Stomach (tissue), 9 donors: ENCODE results near the gene TANGO2. TPM values are rescaled to one million over a fixed set of nuclear protein-coding genes. Genes with fewer than 3 reads are reported as not detected.

Experiments
- DNase-seq, 2 donors: peaks; one replicate each; pipeline versions ENCODE4 v3.0.0 to v3.0.0-alpha.2; 2013 to 2019
- H3K27ac ChIP-seq, 5 donors: fragments of 200-600 bp in 4 of 5; sonication (generic) in 4 of 5; one replicate each; pipeline ENCODE4 v1.5.1; 2013 to 2019; ENCODE audit warnings: mild to moderate bottlenecking in 1 of 5, moderate library complexity in 1 of 5
- H3K27me3 ChIP-seq, 3 donors: fragments of 200-600 bp; sonication (generic); one replicate each; pipeline ENCODE4 v1.5.1; 2017 to 2019; ENCODE audit warnings: mixed run types in 1 of 3
- H3K36me3 ChIP-seq, 4 donors: fragments of 200-600 bp; sonication (generic); 1 replicate in 3 of 4; 2 replicates in 1 of 4; pipeline ENCODE4 v1.5.1; 2016 to 2019
- H3K4me1 ChIP-seq, 4 donors: fragments of 200-600 bp; sonication (generic); one replicate each; pipeline ENCODE4 v1.5.1; 2016 to 2019
- H3K4me3 ChIP-seq, 4 donors: fragments of 200-600 bp; sonication (generic) in 3 of 4; one replicate each; pipeline ENCODE4 v1.5.1; 2016 to 2019; ENCODE audit warnings: mild to moderate bottlenecking in 1 of 4
- H3K9me3 ChIP-seq, 4 donors: fragments of 200-600 bp; sonication (generic); one replicate each; pipeline ENCODE4 v1.5.1; 2016 to 2019
- CTCF ChIP-seq, 7 experiments: fragments of 450-650 bp in 4 of 7; fragments of 200-600 bp in 3 of 7; sonication (generic) in 3 of 7; IDR thresholded peaks; one replicate each; pipeline ENCODE4 v1.5.1; 2016 to 2019; ENCODE audit warnings: antibody characterized with exemption in 7 of 7, control low read depth in 2 of 7, mild to moderate bottlenecking in 1 of 7
- EP300 ChIP-seq: sonication (generic); formaldehyde crosslinking; IDR thresholded peaks from one replicate; pipeline ENCODE4 v1.6.1; 2017; ENCODE audit warnings: antibody characterized with exemption
- POLR2A ChIP-seq, 4 donors: fragments of 450-650 bp; IDR thresholded peaks; one replicate each; pipeline ENCODE4 v1.6.1; 2016; ENCODE audit warnings: antibody characterized with exemption in 4 of 4, control low read depth in 2 of 4, mild to moderate bottlenecking in 1 of 4, moderate library complexity in 1 of 4
- POLR2AphosphoS5 ChIP-seq, 3 donors: sonication (generic); formaldehyde crosslinking; IDR thresholded peaks; one replicate each; pipeline ENCODE4 v1.6.1; 2016; ENCODE audit warnings: antibody characterized with exemption in 3 of 3
- WGBS, 5 donors: extraction: QIAGEN DNeasy Blood & Tissue Kit in 3 of 5; methylation state at CpG; one replicate each; pipeline versions ENCODE4 v1.1.5 to v1.1.7; 2013 to 2018; 5-methylcytosine and 5-hydroxymethylcytosine counted together
- intact Hi-C: fragments of 100-400 bp; cut with DNase I; formaldehyde crosslinking; loops from one replicate; pipeline ENCODE4 v1.15.1; 2023; ENCODE audit warnings: low total_unique reads
- polyA plus RNA-seq, 3 donors: library from polyadenylated mRNA; stranded (reverse); fragments of 200-250 nt; gene quantifications; one replicate each; pipeline ENCODE4 v1.2.3, GENCODE V29; 2013
- total RNA-seq, 5 donors: library from RNA; depleted of rRNA; stranded (reverse); fragments of >200 nt; gene quantifications; one replicate each; pipeline versions ENCODE4 v1.1.0 to v1.2.3, GENCODE V29; 2014 to 2016
- donor health status: healthy with polysubstance abuse.
- donor health status: Bipolar disorder and iron deficiency.
- donor health status: healthy.

The TANGO2 gene
- total and polyA plus RNA-seq, 8 donors, result 13.8 to 38.8 (median 26.6) TPM

- Histone ChIP-seq H3K9me3 (no peaks in the 10 kb centered on the region), H3K4me1 (peaks cover 6 to 51% (median 37%) of the 10 kb centered on the region in 4 donors), H3K27ac (no peak overlapping the region), H3K36me3 (peaks cover 0 to 62% (median 41%) of the 10 kb centered on the region in 4 donors), H3K4me3 (no peak overlapping the region), H3K27me3 (no peaks in the 10 kb centered on the region)
- intact Hi-C loops, result no loop called here
- WGBS, 5 donors, result 90 to 97% (median 95%) methylated on average over 36 to 50 of the region's 50 CpGs
- no peak for TF ChIP-seq POLR2AphosphoS5 (IDR thresholded peaks at IDR 0.05)
- TF ChIP-seq POLR2A (IDR thresholded peaks at IDR 0.05), result no peak
- no peak for DNase-seq
These were observed 48.0 kb upstream of the TANGO2 start for GRCh38 chr22:19972652-19973550.

- WGBS, 5 donors, result 91 to 96% (median 96%) methylated on average over 43 to 46 of the region's 46 CpGs
- TF ChIP-seq CTCF (IDR thresholded peaks at IDR 0.05) (no peak), POLR2A (IDR thresholded peaks at IDR 0.05) (no peak)
- Histone ChIP-seq H3K27ac (no peak overlapping the region), H3K27me3 (no peaks in the 10 kb centered on the region), H3K4me3 (no peak overlapping the region), H3K36me3 (peaks cover 0 to 62% (median 40%) of the 10 kb centered on the region in 4 donors), H3K9me3 (no peaks in the 10 kb centered on the region), H3K4me1 (peaks cover 6 to 43% (median 33%) of the 10 kb centered on the region in 4 donors)
- intact Hi-C loops, result no loop called here
- no peak for DNase-seq
These were observed 47.2 kb upstream of the TANGO2 start for GRCh38 chr22:19973551-19974267.

- Histone ChIP-seq H3K9me3 (no peaks in the 10 kb centered on the region), H3K36me3 (peaks cover 0 to 62% (median 40%) of the 10 kb centered on the region in 4 donors), H3K27me3 (no peaks in the 10 kb centered on the region), H3K4me1 (peaks cover 6 to 37% (median 26%) of the 10 kb centered on the region in 4 donors), H3K4me3 (no peak overlapping the region), H3K27ac (no peak overlapping the region)
- intact Hi-C loops, result no loop called here
- 52 to 89% (median 56%) methylated on average over 5 to 11 of the region's 11 CpGs for WGBS, 5 donors
- no peak for TF ChIP-seq POLR2AphosphoS5 (IDR thresholded peaks at IDR 0.05)
- no peak for TF ChIP-seq EP300
- TF ChIP-seq POLR2A (IDR thresholded peaks at IDR 0.05), result no peak
- no peak for TF ChIP-seq CTCF (IDR thresholded peaks at IDR 0.05)
- DNase-seq, result peak; percentile 53 to 90
These were observed 46.5 kb upstream of the TANGO2 start for GRCh38 chr22:19974268-19974861.

GRCh38 chr22:19974935-19975706 is 45.8 kb upstream of the TANGO2 start:
- H3K4me3 ChIP-seq, result no peak overlapping the region
- no peaks in the 10 kb centered on the region for H3K9me3 ChIP-seq
- no peak for DNase-seq
- H3K27ac ChIP-seq, result peak overlapping the region in 2 of 5 donors; percentile 30 to 38
- H3K36me3 ChIP-seq, result peaks cover 7 to 62% (median 44%) of the 10 kb centered on the region in 4 donors
- intact Hi-C loops, result loop anchor here (5.0 kb wide), 1 partner anchor 37 kb away; no protein-coding TSS in a partner anchor
- peaks cover 6 to 33% (median 23%) of the 10 kb centered on the region in 4 donors for H3K4me1 ChIP-seq
- 59 to 74% (median 64%) methylated on average over 8 to 13 of the region's 13 CpGs for WGBS, 5 donors
- TF ChIP-seq POLR2A (IDR thresholded peaks at IDR 0.05) (no peak), EP300 (no peak), CTCF (IDR thresholded peaks at IDR 0.05) (no peak), POLR2AphosphoS5 (IDR thresholded peaks at IDR 0.05) (no peak)
- no peaks in the 10 kb centered on the region for H3K27me3 ChIP-seq
